Esophagus muscularis mucosa (tissue), 4 donors: ENCODE data around the gene USP47. TPM values are rescaled to one million over a fixed set of nuclear protein-coding genes. Genes with fewer than 3 reads are reported as not detected.

ENCODE experiments used
- DNase-seq: peaks from one replicate; pipeline ENCODE4 v3.0.0-alpha.2; 2017; ENCODE audit errors: extremely low spot score
- H3K27ac ChIP-seq, 4 donors: fragments of 200-600 bp; sonication (generic); replicated peaks in 1 of 4; 1 replicate in 3 of 4; 2 replicates in 1 of 4; pipeline ENCODE4 v1.5.1; 2016 to 2019; ENCODE audit warnings: mild to moderate bottlenecking in 1 of 4
- H3K27me3 ChIP-seq, 4 donors: fragments of 200-600 bp; sonication (generic); one replicate each; pipeline versions ENCODE4 v1.5.1 to v1.6.0; 2016 to 2019
- H3K36me3 ChIP-seq, 4 donors: fragments of 200-600 bp; sonication (generic); one replicate each; pipeline ENCODE4 v1.5.1; 2016 to 2019
- H3K4me1 ChIP-seq, 4 donors: fragments of 200-600 bp; sonication (generic); one replicate each; pipeline ENCODE4 v1.5.1; 2016 to 2019
- H3K4me3 ChIP-seq, 4 donors: fragments of 200-600 bp; sonication (generic); 1 replicate in 2 of 4; 2 replicates in 2 of 4; pipeline ENCODE4 v1.5.1; 2016 to 2019; ENCODE audit warnings: mild to moderate bottlenecking in 4 of 4, moderate library complexity in 1 of 4
- H3K9me3 ChIP-seq, 4 donors: fragments of 200-600 bp; sonication (generic); 1 replicate in 3 of 4; 2 replicates in 1 of 4; pipeline ENCODE4 v1.5.1; 2016 to 2019
- CTCF ChIP-seq, 3 experiments: fragments of 200-600 bp in 2 of 3; fragments of 450-650 bp in 1 of 3; sonication (generic) in 2 of 3; IDR thresholded peaks; one replicate each; pipeline ENCODE4 v1.5.1; 2017 to 2019; ENCODE audit warnings: antibody characterized with exemption in 3 of 3, mild to moderate bottlenecking in 2 of 3, moderate library complexity in 1 of 3
- EP300 ChIP-seq: sonication (generic); formaldehyde crosslinking; IDR thresholded peaks from one replicate; pipeline ENCODE4 v1.6.1; 2017; ENCODE audit warnings: antibody characterized with exemption
- POLR2A ChIP-seq: fragments of 450-650 bp; IDR thresholded peaks from one replicate; pipeline ENCODE4 v1.6.1; 2017; ENCODE audit warnings: antibody characterized with exemption, moderate library complexity, mild to moderate bottlenecking, low read depth
- POLR2AphosphoS5 ChIP-seq, 2 donors: sonication (generic); formaldehyde crosslinking; IDR thresholded peaks; one replicate each; pipeline ENCODE4 v1.6.1; 2017; ENCODE audit warnings: antibody characterized with exemption in 2 of 2
- WGBS: methylation state at CpG from one replicate; pipeline ENCODE4 v1.1.5; 2018; 5-methylcytosine and 5-hydroxymethylcytosine counted together
- intact Hi-C: fragments of 100-400 bp; cut with DNase I; formaldehyde crosslinking; loops from one replicate; pipeline ENCODE4 v1.15.1; 2023
- total RNA-seq, 4 donors: library from RNA; depleted of rRNA; stranded (reverse); fragments of >200 nt; gene quantifications; one replicate each; pipeline versions ENCODE4 v1.1.0 to v1.2.1, GENCODE V29; 2016

Gene USP47
- total RNA-seq, 4 donors from 2014 or later: 86.2 to 112 (median 96.5) TPM

- Histone ChIP-seq H3K4me1 (peaks cover 10 to 22% (median 17%) of the 10 kb centered on the region in 4 donors), H3K36me3 (no peaks in the 10 kb centered on the region), H3K27me3 (no peaks in the 10 kb centered on the region), H3K4me3 (no peak overlapping the region), H3K9me3 (no peaks in the 10 kb centered on the region), H3K27ac (no peak overlapping the region)
- intact Hi-C loops: loop anchor here (10.0 kb wide), 1 partner anchor 65 kb away; no protein-coding TSS in a partner anchor
- TF ChIP-seq POLR2AphosphoS5 (IDR thresholded peaks at IDR 0.05) (no peak), CTCF (IDR thresholded peaks at IDR 0.05) (no peak), POLR2A (no peak), EP300 (no peak)
- DNase-seq: no peak
These were observed 2.1 kb upstream of the USP47 start for GRCh38 chr11:11839718-11840117.

GRCh38 chr11:11841116-11841722 lies 553 bp upstream of the USP47 start:
- intact Hi-C loops: loop anchor here (10.0 kb wide), 1 partner anchor 64 kb away; no protein-coding TSS in a partner anchor
- WGBS: 2% methylated on average over 7 of the region's 21 CpGs
- DNase-seq: no peak

DNA sequence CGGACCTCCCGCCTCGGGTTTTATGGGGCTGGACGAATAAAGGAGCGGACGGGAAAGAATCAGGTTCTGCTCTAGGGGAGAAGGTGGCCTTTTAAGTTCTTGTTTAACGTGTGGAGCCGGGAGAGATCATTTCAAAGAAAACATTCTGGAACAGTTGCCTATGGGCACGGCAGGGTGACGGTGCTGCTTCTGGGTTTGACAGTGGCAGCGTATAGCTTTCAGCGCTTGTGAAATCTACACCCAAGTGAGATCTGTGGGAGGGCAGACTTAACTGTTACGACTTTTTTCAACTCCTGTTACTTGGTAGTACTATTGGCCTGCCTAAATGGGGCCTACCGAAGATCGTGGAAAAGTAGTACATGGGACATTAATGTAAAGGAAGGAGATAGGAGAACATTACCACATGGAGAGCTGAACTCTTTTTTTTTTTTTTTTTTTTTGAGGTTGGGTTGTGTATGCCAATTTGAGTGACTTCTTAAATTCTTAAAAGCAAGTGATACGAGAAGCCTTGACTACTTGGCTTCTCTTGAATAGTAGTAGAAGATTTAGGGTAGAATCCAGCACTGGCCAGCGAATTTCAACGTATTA lies 743 bp downstream of the USP47 start:
- DNase-seq: no peak
- peaks cover 36 to 50% (median 45%) of the 10 kb centered on the region in 4 donors for H3K4me1 ChIP-seq
- intact Hi-C loops: loop anchor here (10.0 kb wide), 1 partner anchor 62 kb away; no protein-coding TSS in a partner anchor
- no peaks in the 10 kb centered on the region for H3K27me3 ChIP-seq
- peak overlapping the region; percentile 81 to 90 (median 83) for H3K4me3 ChIP-seq
- H3K27ac ChIP-seq: peak overlapping the region; percentile 96 to 99 (median 98)
- WGBS: under 1% methylated on average over 18 of the region's 18 CpGs
- no peaks in the 10 kb centered on the region for H3K36me3 ChIP-seq
- no peaks in the 10 kb centered on the region for H3K9me3 ChIP-seq
- TF ChIP-seq POLR2AphosphoS5 (IDR thresholded peaks at IDR 0.05) (peak; percentile 56 to 82), POLR2A (peak; percentile 23), EP300 (no peak), CTCF (IDR thresholded peaks at IDR 0.05) (no peak)

More at GRCh38 chr11:11841116-11841722, 553 bp upstream of the USP47 start:
- Histone ChIP-seq H3K27me3 (no peaks in the 10 kb centered on the region), H3K27ac (peak overlapping the region; percentile 96 to 99 (median 98)), H3K4me1 (peaks cover 23 to 37% (median 32%) of the 10 kb centered on the region in 4 donors), H3K4me3 (peak overlapping the region; percentile 81 to 90 (median 83)), H3K36me3 (no peaks in the 10 kb centered on the region), H3K9me3 (no peaks in the 10 kb centered on the region)
- TF ChIP-seq EP300 (no peak), POLR2A (no peak), CTCF (IDR thresholded peaks at IDR 0.05) (peak in 1 of 3 experiments; percentile 72), POLR2AphosphoS5 (IDR thresholded peaks at IDR 0.05) (peak; percentile 47 to 62)

DNA sequence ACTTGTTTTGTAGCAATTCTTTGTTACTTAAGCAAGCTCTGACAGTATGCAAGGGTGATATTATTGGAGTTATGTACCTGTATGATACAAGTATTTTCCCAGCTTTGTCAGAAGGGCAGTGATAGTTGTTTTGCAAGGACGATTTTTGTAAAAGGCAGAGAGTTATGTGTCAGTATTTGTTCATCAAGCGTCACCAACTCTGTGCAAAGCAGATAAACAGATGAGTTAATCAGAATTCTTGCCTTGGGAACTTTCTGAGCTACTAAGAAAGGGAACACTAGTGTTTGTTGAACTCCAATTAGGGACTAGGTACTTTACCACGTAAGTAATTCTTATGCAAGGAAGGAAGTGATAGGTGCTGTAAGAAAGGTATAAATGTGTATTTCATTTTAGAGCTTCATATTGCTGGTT lies 1.4 kb downstream of the USP47 start:
- WGBS: 4% methylated on average over 3 of the region's 3 CpGs
- intact Hi-C loops: loop anchor here (10.0 kb wide), 1 partner anchor 62 kb away; no protein-coding TSS in a partner anchor

More for the DNA sequence above, 1.4 kb downstream of the USP47 start:
- peak overlapping the region; percentile 81 to 90 (median 83) for H3K4me3 ChIP-seq
- peak overlapping the region; percentile 96 to 99 (median 98) for H3K27ac ChIP-seq
- H3K4me1 ChIP-seq: peaks cover 37 to 57% (median 52%) of the 10 kb centered on the region in 4 donors
- no peaks in the 10 kb centered on the region for H3K36me3 ChIP-seq
- no peaks in the 10 kb centered on the region for H3K27me3 ChIP-seq
- no peak for DNase-seq
- no peaks in the 10 kb centered on the region for H3K9me3 ChIP-seq
- TF ChIP-seq POLR2AphosphoS5 (IDR thresholded peaks at IDR 0.05) (peak; percentile 31 to 87), CTCF (IDR thresholded peaks at IDR 0.05) (no peak), EP300 (no peak), POLR2A (no peak)
